Adipocyte (in vitro differentiated cells): ENCODE data around the gene USP35.

Experiments
- DNase-seq: peaks from one replicate; pipeline ENCODE4 v3.0.0-alpha.2; 2015; ENCODE audit warnings: low read depth
- H3K27me3 ChIP-seq: replicated peaks from 2 replicates; pipeline ENCODE4 v1.7.0; 2013; ENCODE audit warnings: mild to moderate bottlenecking, low read length, moderate library complexity; ENCODE audit not compliant: control insufficient read depth, insufficient read depth
- H3K36me3 ChIP-seq: 2 replicates; pipeline ENCODE4 v1.7.0; 2013; ENCODE audit warnings: low read length, mild to moderate bottlenecking, moderate library complexity; ENCODE audit not compliant: control insufficient read depth, insufficient read depth, severe bottlenecking
- H3K4me1 ChIP-seq: 2 replicates; pipeline ENCODE4 v1.7.0; 2013; ENCODE audit warnings: mild to moderate bottlenecking, low read length, moderate library complexity; ENCODE audit not compliant: control insufficient read depth, insufficient read depth
- H3K4me3 ChIP-seq: 2 replicates; pipeline ENCODE4 v1.7.0; 2013; ENCODE audit warnings: mild to moderate bottlenecking, low read length, moderate library complexity
- H3K9ac ChIP-seq: 2 replicates; pipeline ENCODE4 v1.7.0; 2013; ENCODE audit warnings: mild to moderate bottlenecking, low read length, moderate library complexity
- H3K9me3 ChIP-seq: 2 replicates; pipeline ENCODE4 v1.7.0; 2013; ENCODE audit warnings: mild to moderate bottlenecking, low read length, moderate library complexity; ENCODE audit not compliant: control insufficient read depth

USP35 gene

DNA sequence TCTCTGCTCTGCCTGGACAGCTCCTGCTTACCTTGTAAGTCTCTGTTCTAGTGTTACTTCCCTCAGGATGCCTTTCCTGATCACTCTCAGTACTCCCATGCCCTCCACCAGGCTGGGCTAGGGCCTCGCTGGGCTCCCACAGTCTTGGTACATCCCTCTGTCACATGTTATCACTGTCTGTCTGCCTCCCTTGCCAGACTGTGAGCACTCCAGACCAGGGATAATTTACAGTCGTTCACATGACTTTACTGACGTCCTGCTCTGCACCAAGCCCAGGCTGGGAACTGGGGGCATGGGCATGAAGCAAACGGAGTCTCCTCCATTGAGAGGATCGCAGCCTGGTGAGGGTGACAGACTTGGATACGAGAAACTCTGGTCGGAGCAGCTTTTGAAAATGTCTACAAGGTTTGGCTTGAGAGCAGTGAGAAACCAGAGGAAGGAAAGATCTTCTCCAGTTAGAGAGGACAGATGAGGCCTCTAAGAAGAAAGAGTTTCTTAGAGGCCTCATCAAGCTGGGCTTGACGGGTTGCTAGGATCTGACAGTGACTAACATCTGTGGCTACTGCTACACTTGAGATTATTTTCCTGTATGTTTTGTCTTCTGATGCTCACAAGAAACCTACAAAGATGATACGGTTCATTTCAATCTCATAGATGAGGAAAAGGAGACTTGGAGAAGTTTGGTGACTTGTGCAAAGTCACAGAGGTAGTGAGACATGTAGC is 12.5 kb downstream of the USP35 start:
- peaks cover 79% of the 10 kb centered on the region for H3K36me3 ChIP-seq
- H3K4me1 ChIP-seq = no peaks in the 10 kb centered on the region
- H3K27me3 ChIP-seq = no peaks in the 10 kb centered on the region
- no peak overlapping the region for H3K9ac ChIP-seq
- DNase-seq = no peak
- no peaks in the 10 kb centered on the region for H3K9me3 ChIP-seq
- no peak overlapping the region for H3K4me3 ChIP-seq

DNA sequence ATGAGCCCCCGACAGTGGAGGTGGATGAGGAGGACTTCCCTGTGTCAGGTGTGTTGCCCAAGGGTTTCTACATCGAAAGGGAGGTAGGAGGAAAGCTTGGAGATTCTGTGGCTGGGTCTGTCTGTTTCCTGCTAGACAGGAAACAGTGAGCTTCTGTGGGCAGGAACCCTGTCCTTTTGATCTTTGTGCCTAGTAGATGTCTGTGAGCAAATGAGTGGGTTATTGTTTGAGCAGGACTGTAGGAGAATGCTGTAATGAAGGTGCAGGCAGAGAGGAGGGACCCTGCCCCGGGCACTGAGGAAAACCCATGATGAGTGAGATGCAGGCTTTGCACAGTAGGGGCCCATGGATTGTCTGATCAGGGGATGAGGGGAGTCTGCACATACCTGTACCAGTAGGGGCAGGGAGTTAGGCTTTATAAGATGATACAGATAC is 14.0 kb downstream of the USP35 start:
- DNase-seq = no peak

DNA sequence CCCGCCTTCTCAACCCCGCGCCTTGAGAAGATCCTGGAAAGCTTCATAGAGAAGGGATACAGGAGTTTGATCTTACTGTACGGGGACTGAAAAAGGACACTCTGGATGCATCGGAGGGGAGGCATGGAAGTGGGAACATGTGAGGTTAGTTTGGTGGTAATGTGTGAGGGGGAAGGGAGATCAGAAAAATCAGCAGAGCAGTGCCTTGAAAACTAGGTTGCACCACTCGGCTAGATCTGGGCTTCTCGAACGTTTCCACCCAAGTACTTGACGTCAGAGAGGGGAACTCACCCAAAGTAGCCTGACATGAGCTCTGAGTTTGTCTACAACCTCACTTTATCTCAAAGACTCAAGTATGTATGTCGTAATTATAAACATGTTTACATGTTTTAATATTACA is 14.5 kb downstream of the USP35 start:
- H3K9ac ChIP-seq = no peak overlapping the region
- H3K27me3 ChIP-seq = no peaks in the 10 kb centered on the region
- H3K4me1 ChIP-seq = peaks cover 13% of the 10 kb centered on the region
- no peak overlapping the region for H3K4me3 ChIP-seq
- H3K9me3 ChIP-seq = no peaks in the 10 kb centered on the region
- peaks cover 81% of the 10 kb centered on the region for H3K36me3 ChIP-seq
- no peak for DNase-seq

More for the DNA sequence above, 14.0 kb downstream of the USP35 start:
- H3K4me3 ChIP-seq = no peak overlapping the region
- no peaks in the 10 kb centered on the region for H3K9me3 ChIP-seq
- peaks cover 86% of the 10 kb centered on the region for H3K36me3 ChIP-seq
- peaks cover 9% of the 10 kb centered on the region for H3K4me1 ChIP-seq
- no peaks in the 10 kb centered on the region for H3K27me3 ChIP-seq
- no peak overlapping the region for H3K9ac ChIP-seq

DNA sequence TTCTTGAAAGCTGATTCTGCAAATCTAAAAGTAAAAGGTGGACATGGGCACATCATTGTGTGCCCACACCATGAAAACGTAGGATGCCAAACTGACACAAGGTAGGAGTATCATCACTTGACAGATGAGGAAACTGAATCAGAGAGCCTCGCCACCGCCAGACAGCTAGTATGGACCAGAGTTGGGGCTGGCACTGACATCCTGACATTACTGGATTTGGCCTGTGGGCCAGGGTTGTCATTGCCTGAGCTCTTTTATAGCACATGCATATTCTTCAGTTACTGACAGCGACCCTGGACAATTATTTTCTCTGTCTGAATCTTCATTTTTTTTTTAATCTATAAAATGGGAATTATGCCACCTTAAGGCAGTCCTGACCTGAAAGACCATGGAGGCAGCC is 16.5 kb downstream of the USP35 start:
- Histone ChIP-seq H3K9ac (no peak overlapping the region), H3K4me3 (no peak overlapping the region), H3K4me1 (peaks cover 21% of the 10 kb centered on the region), H3K9me3 (no peaks in the 10 kb centered on the region), H3K27me3 (no peaks in the 10 kb centered on the region), H3K36me3 (peaks cover 74% of the 10 kb centered on the region)
- DNase-seq = no peak

DNA sequence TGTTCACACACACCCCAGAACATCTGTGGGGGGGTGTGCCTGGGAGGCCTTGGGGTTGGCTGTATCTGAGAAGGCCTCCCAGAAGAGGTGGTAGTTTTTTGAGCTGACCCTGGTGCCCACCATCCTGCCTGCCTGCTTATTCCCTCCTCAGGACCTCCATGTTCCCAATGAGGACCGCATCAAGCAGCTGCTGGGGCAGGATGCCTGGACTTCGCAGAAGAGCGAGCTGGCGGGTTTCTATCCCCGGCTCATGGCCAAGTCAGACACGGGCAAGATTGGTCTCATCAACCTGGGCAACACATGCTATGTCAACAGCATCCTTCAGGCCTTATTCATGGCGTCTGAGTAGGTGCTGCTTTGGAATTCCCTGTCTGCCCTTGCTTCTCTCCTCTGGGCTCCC is 17.0 kb downstream of the USP35 start:
- Histone ChIP-seq H3K27me3 (no peaks in the 10 kb centered on the region), H3K9ac (no peak overlapping the region), H3K9me3 (no peaks in the 10 kb centered on the region), H3K36me3 (peaks cover 74% of the 10 kb centered on the region), H3K4me3 (no peak overlapping the region), H3K4me1 (peaks cover 21% of the 10 kb centered on the region)
- DNase-seq = no peak

DNA sequence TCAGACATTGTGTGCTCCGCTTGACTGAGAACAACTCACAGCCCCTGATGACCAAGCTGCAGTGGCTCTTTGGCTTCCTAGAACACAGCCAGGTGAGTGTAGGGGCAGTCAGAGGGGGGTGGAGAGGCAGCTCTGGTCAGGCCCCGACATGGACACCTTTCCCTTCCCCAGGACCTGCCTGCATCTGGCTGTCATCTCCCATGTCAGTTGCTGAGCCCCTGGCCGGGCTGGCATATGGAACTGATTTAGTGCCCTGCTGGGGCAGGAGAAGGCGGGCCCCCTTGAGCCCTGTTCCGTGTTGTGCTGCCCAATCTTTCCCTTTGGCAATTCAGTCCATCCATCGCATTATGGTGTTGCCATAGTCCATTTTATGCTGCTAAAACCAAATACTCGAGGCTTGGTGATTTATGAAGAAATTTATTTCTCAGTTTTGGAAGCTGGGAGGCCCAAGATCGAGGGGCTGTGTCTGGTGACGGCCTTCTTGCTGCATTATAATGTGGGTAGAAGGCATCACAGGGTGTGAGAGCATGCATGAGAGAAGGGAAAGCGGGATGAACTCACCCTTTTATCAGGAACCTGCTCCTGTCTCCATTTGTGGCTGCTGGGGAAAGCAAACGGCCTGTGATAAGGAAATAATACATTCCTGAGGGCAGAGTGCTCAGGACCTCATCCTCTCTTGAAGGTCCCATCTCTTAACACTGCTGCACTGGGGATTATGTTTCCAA is 19.0 kb downstream of the USP35 start:
- Histone ChIP-seq H3K36me3 (peaks cover 65% of the 10 kb centered on the region), H3K27me3 (no peaks in the 10 kb centered on the region), H3K9ac (peak overlapping the region; percentile 51), H3K4me3 (no peak overlapping the region), H3K4me1 (peaks cover 30% of the 10 kb centered on the region), H3K9me3 (no peaks in the 10 kb centered on the region)
- DNase-seq = no peak

DNA sequence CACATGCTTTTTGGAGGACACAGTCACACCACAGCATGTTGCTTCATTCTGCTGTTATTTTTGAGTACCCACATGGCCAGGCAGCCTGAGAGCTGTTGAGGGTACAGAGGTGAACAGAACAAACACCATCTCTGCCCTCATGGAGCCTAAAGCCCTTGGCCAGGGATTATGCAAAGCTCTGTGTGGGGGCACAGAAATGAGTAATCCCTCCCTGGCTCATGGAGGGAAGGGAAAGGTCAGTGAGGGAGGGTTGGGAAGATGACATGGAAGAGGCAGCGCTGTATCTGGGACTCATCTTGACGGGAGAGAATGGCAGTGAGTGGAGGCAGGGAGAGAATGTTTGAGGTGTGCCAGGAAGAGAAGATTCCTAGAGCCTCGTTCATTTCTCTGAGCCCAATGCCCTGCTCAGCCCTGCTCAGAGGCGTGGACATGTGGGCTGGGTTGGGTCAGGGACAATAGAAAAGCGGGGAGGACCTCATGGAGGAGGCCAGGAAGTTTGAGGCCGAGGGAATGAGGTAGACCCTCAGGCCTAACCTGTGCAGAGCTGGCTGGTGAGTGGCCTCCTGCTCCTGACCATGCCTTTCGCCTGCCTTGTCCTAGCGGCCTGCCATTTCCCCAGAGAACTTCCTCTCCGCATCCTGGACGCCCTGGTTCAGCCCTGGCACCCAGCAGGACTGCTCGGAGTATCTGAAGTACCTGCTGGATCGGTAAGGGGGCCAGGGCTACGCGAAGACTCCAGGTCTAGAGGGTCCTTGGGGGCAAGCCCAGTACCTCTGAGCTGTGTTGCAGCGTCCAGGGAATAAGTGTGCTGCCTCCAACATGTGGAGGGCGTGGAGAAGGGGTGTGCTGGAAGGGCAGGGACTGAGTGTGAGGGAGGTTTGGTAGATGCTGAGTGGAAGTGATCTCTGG is 19.8 kb downstream of the USP35 start:
- no peak overlapping the region for H3K9ac ChIP-seq
- H3K9me3 ChIP-seq = no peaks in the 10 kb centered on the region
- no peaks in the 10 kb centered on the region for H3K27me3 ChIP-seq
- H3K4me3 ChIP-seq = no peak overlapping the region
- H3K36me3 ChIP-seq = peaks cover 60% of the 10 kb centered on the region
- no peak for DNase-seq
- peaks cover 35% of the 10 kb centered on the region for H3K4me1 ChIP-seq

DNA sequence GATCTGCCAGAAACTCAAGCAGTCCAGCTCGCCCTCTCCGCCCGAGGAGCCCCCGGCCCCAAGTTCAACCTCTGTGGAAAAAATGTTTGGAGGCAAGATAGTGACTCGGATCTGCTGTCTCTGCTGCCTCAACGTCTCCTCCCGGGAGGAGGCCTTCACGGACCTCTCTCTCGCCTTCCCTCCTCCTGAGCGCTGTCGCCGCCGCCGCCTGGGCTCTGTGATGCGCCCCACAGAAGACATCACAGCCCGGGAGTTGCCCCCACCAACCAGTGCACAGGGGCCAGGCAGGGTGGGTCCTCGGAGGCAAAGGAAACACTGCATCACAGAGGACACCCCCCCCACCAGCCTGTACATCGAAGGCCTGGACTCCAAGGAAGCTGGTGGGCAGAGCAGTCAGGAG is 20.8 kb downstream of the USP35 start:
- Histone ChIP-seq H3K4me3 (no peak overlapping the region), H3K4me1 (peaks cover 35% of the 10 kb centered on the region), H3K36me3 (peaks cover 63% of the 10 kb centered on the region), H3K9me3 (no peaks in the 10 kb centered on the region), H3K27me3 (no peaks in the 10 kb centered on the region), H3K9ac (no peak overlapping the region)
- DNase-seq = no peak

DNA sequence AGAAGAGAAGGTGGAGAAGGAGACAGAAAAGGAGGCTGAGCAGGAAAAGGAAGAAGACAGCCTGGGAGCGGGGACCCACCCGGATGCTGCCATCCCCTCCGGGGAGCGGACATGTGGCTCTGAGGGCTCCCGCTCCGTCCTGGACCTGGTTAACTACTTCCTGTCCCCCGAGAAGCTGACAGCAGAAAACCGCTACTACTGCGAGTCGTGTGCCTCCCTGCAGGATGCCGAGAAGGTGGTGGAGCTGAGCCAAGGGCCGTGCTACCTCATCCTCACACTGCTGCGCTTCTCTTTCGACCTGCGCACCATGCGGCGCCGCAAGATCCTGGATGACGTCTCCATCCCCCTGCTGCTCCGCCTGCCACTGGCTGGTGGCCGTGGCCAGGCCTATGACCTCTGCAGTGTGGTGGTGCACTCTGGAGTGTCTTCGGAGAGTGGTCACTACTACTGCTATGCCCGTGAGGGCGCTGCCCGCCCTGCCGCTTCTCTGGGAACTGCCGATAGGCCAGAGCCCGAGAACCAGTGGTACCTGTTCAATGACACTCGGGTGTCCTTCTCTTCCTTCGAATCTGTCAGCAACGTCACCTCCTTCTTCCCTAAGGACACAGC is 21.4 kb downstream of the USP35 start:
- H3K27me3 ChIP-seq = no peaks in the 10 kb centered on the region
- H3K9ac ChIP-seq = no peak overlapping the region
- DNase-seq = no peak
- H3K9me3 ChIP-seq = no peaks in the 10 kb centered on the region
- H3K36me3 ChIP-seq = peaks cover 64% of the 10 kb centered on the region
- H3K4me1 ChIP-seq = peaks cover 35% of the 10 kb centered on the region
- no peak overlapping the region for H3K4me3 ChIP-seq

DNA sequence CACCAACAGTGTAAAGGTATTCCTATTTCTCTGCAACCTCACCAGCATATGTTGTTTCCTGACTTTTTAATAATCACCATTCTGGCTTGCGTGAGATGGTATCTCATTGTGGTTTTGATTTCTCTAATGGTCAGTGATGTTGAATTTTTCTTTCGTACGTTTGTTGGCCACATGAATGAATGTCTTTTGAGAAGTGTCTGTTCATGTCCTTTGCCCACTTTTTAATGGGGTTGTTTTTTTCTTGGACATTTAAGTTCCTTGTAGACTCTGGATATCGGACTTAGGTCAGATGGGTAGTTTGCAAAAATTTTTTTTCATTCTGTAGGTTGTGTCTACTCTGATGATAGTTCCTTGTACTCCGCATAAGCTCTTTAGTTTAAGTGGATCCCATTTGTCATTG is 22.8 kb downstream of the USP35 start:
- H3K9me3 ChIP-seq = no peaks in the 10 kb centered on the region
- H3K36me3 ChIP-seq = peaks cover 67% of the 10 kb centered on the region
- no peak for DNase-seq
- H3K9ac ChIP-seq = no peak overlapping the region
- peaks cover 35% of the 10 kb centered on the region for H3K4me1 ChIP-seq
- no peaks in the 10 kb centered on the region for H3K27me3 ChIP-seq
- no peak overlapping the region for H3K4me3 ChIP-seq
